ENCODE results near the gene FXYD6.

DNA sequence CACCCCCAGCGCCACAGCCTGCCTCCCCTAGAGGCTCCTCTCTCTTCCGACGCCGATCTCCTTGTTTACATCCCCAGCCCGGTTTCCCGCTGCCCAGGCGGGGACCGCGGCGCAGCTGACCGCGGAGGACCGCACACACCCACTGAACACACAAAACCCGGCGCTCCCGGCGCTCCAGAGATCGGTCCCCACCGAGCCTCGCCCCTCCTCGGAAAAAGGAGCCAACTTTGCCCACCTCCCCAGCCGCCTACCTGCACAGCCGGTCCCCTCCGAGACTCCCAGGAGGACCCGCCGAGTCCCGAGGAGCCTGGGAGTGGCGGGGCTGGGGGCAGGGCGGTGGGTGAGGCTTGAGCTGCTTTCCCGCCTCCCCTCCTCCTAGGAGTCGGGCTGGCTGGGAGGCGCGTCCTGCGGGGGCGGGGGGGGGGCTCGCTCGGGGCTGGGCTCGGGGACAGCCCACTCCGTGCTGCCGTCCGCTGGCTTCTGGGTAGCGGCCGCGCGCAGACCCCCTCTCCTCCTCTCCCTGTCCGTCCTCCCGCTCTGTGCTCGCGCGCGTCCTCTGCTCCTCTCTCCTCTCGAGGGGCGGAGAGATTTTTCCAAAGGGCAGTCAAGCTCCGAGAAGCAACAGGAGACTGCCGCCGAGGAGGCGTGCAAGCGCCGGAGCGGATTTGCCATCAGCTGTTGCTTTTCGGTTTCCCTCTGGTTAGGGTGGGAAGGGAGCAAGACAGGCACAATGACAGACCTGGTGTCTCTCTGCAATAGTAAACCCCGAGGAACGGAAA is at the start of gene FXYD6:
- TF ChIP-seq EZH2 (IDR thresholded peaks at IDR 0.05; ENCODE audit: insufficient read depth, low read length): no peak
- TF ChIP-seq, protein P1, sequence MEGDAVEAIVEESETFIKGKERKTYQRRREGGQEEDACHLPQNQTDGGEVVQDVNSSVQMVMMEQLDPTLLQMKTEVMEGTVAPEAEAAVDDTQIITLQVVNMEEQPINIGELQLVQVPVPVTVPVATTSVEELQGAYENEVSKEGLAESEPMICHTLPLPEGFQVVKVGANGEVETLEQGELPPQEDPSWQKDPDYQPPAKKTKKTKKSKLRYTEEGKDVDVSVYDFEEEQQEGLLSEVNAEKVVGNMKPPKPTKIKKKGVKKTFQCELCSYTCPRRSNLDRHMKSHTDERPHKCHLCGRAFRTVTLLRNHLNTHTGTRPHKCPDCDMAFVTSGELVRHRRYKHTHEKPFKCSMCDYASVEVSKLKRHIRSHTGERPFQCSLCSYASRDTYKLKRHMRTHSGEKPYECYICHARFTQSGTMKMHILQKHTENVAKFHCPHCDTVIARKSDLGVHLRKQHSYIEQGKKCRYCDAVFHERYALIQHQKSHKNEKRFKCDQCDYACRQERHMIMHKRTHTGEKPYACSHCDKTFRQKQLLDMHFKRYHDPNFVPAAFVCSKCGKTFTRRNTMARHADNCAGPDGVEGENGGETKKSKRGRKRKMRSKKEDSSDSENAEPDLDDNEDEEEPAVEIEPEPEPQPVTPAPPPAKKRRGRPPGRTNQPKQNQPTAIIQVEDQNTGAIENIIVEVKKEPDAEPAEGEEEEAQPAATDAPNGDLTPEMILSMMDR (IDR thresholded peaks at IDR 0.05; ENCODE audit: insufficient read depth, low read depth, low read length): no peak
